Head of caudate nucleus (tissue), 42 donors: Measurements from ENCODE around the gene RPL9.
"Not testable (repeated sequence)": the region's sequence is repeated elsewhere in the genome, so short reads cannot be mapped to it uniquely, and the experiment has no call there.

Experiments
- DNase-seq, 42 donors: peaks; one replicate each; pipeline versions ENCODE4 v3.0.0 to v3.0.0-alpha.2; 2020 to 2021; ENCODE audit warnings: mixed read lengths in 7 of 42
- intact Hi-C: fragments of 100-400 bp; cut with DNase I; formaldehyde crosslinking; loops from one replicate; pipeline ENCODE4 v1.15.0; 2022

The RPL9 gene

DNA sequence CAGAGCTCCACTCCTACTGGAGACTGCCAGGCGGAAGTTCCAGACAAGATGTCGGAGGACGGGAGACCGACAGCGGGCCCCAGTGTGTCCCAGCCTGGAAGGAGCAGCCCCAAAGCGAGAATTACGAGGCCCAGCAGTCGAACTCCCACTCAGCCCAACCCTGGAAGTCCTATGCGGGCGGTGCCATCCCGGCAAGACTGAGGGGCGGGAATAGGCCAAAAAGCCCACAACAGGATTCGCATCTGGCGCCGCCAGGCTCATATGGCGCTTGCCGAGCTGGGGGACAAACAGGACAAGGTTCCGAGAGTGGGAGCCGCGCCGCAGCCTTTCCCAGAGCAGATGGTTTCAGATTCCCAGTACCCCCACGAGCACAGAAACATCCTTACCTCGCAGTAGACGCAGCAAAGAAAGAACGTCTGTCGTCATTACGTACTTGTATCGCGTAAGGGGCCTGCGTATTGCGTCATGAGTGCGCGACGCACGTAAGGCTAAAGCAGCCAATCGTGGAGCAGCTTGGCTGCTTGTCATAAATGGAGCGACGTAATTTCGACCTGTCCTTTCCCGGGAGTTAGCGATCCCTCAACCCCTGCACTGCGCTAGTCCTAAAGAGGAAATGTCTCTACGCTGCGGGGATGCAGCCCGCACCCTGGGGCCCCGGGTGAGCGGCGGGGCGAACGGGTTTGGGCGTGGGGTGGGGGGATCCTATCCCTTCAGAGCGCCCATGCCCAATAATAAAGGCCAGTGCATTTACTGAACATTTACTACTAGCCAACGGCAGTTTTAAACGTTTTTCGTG lies at the start of gene RPL9, which contains the start of gene LIAS:
RPL9 (minus strand) TSS at position 418 of the 796 bp plus-strand sequence. CDS start 483 bp downstream, outside the sequence.
LIAS (plus strand) TSS at position 552 of the 796 bp plus-strand sequence; CDS start at position 614, 62 bp downstream.
- intact Hi-C loops = loop anchor here (10.0 kb wide), 2 partner anchors 94 to 554 kb away; partner anchors contain the start of gene RFC1
- peak; percentile 76 to 97 (median 93) for DNase-seq

DNA sequence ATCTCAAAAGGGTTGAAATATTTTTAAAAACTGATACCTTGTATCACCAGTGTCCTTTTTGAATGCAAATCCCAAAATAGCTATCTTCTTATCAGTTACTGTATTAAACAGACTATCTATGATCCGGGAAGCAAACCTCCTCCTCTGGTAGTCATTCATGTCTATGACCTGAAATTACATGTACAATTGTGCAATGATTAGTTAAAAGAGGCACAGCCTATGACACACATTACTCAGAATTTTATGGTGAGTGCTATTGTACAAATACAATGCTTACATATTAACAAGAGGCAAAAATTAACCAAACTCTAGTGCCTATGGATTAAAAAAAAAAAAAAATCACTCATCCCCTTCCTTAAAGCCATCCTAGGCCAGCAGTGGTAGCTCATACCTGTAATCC lies 46.9 kb upstream of the RPL9 start:
- intact Hi-C loops = no loop called here
- DNase-seq = no peak

DNA sequence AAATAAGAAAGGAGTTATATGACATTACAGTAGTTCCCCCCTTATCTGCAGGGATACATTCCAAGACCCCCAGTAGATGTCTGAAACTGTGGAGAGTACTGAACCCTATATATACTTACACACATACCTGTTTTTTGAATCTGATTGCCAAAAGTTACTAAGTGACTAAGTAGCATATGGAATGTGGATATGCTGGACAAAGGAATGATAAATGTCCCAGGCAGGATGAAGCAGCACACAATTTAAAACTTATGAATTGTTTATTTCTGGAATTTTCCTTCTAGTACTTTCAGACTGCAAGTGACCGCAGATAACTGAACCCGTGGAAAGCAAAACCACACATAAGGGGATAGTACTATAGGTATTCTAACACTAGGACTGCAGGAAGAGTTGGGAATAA lies 45.8 kb upstream of the RPL9 start:
- DNase-seq = no peak
- intact Hi-C loops = no loop called here

DNA sequence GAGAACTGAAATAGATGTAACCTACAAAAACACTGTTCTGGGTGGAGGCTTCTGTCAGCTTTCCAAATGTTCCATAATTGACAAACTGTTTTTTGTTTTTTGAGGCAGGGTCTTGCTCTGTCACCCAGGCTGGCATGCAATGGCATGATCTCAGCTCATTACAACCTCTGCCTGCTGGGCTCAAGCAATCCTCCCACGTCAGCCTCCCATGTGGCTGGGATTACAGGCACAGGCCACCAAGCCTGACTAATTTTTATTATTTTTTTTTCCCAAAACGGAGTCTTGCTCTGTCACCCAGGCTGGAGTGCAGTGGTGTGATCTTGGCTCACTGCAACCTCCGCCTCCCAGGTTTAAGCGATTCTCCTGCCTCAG lies 43.9 kb upstream of the RPL9 start:
- intact Hi-C loops, DNase-seq: not testable (repeated sequence)

DNA sequence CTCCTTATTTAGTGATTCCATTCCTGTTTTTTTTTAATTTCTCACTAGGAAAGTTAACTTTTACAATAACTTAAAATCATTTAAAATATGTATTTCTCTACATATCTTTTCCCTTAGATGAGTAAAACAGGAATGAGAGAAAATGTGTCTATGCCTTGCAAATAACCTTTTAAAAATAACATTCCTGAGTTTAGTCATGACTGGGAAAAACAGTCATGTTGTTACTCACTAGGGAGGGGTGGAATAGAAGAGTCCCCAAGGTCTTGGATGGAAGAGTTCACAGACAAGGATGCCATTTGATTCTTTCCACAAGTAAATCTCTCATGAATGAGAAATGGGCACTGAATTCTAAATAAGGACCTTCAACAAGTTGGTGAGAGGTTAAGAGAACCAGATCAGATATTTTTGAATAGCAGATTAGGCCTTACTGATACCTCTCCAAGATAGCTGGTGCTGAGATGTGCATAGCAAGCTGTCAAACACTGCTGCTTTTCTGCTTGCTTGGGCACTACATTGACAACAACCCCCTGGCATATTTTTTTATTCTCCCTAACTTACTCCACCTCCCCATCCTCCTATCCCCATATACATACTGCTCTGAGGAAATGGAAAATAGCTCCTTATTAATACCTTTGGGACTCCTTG lies 43.4 kb upstream of the RPL9 start:
- no peak for DNase-seq
- intact Hi-C loops = no loop called here

DNA sequence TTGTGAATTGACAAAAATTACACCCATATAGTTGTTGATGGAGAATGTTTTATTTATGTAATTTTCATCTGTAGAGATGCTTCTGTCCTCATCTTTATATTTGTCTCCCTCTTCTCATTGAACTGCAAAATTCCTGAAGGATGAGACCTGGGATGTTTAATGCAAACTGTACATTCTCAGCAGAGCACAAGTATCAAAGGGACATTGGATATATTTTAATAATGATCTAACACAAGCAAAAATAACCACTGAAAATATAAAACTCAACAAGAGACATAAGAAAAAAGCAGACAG lies 40.0 kb upstream of the RPL9 start:
- DNase-seq = no peak
- intact Hi-C loops = no loop called here

DNA sequence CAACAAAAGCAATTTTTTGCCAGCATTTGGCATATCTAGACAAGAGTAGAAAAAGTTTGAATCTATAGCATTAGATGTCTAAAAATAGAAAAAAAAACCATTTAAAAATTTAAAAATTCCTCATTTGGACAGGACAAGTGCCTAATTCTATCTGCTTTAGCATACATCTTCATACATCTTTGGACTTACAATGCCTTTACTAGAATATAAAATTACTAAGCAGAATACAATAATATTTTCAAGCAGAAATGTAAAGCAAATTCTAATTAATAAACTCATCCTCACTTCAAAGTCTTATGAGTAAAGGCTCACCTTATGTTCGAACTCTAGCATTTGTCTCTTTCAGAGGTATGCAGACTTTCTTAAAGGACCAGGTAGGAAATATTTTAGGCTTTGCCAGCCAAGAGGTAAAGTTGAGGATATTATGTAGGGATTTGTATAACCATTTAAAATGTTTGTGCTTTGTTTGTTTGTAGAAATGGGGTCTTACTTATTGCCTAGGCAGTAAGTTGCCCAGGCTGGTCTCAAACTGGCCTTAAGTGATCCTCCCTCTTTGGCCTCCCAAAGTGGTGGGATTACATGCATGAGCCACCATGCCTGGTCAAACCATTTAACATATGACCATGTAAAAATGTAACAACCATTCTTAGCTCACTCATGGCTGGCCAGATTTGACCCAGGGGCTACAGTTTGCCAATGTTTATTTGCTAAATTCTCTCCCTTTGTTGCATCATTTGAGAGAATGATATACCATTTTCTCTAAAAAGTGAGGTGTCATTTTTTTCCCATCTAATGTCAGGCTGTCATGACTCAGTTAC lies 39.4 kb upstream of the RPL9 start:
- peak in 1 of 42 donors; percentile 9 for DNase-seq
- intact Hi-C loops = no loop called here

DNA sequence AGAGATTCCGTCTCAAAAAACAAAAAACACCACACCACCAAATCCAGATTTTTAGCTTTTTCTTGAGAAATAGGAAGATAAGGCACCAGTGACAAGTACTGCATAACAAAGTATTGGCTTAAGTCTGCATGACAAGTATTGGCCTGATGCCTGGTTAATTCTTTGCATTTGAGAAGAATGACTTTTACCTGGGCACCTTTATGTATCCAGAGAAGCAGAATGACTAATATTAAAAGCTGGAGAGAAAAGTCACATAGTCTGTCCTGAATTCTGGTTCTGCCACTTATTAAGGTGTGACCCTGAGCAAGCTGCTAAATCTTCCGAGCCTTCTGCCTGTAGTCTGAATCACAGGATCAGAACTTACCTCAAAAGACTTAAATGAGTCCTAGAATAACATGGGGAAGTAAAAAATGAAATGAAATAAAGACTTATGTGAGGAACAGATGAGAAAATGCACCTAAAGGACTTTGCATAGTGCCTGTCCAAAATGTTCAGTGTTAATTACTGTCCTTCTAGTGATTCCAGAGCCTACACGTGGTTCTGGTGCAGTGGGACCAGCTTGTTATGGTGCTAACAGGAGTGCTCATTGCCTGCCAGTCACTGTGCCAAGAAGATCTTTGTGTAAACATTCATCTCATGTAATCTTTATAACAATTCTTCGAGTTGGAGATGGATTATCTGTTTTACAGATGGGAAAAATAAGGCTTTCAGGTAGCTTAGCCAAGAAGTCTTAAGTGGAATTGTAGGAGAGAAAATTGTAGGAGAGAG lies 36.9 kb upstream of the RPL9 start:
- DNase-seq = no peak
- intact Hi-C loops = no loop called here

DNA sequence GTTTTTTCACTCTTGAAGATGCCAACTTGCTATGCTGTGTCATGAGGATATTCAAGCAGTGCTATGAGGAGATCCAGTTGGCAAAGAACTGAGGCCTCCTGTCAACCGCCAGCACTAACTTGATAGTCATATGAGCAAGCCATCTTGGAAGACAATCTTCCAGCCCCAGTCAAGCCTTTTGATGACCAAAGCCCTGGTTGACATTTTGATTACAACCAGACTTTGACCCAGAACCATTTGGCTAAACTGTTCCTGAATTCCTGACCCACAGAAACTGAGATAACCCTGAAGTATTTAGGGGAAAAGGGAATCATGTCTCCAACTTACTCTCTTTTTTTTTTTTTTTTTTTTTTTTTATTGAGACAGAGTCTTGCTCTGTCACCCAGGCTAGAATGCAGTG lies 35.6 kb upstream of the RPL9 start:
- intact Hi-C loops = no loop called here

DNA sequence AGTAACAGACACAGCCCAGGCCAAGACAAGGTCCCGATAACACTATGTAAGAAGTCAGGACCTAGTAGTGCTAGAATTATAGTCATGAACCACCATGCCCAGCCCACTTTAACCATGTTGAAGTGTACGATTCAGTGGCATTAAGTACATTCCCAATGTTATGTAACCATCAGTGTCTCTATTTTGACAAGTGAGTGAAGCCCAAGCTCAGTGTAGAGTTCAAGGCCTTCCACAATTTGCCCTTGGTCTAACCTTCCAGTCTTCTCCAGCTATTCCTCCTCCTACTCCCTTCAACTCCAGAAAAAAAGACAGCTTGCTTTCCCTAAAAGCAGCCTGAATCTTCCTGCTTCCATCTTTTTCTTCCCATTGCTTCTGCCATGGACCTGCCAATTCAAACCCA lies 31.6 kb upstream of the RPL9 start:
- intact Hi-C loops = no loop called here
- no peak for DNase-seq

More for the DNA sequence above, 35.6 kb upstream of the RPL9 start:
- DNase-seq = no peak

DNA sequence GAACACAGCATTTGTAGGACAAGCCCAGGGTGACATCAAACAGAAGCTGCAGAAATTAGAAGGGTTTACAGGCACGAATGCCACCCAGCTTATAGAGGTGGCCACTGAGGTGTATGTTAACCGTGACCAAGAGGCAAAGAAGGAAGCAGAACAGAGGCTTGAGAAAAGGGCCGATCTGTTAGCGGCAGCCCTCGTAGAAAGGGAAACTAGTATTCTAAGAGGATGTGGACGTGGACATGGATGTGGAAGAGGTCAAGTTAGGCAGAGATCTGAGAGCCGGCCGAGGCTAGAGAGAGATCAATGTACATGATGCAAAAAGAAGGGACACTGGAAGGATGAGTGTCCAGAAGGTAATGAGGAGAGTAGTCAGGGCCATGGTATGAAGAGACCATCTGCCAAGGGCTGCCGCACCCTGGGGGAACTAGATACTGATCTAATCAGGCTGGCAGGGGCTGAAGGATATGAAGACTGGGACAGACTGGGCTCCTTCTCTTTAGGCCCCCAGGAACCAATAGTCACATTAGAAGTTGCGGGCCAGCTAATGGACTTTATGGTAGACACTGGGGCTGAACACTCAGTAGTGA lies 27.6 kb upstream of the RPL9 start:
- intact Hi-C loops = no loop called here
- no peak for DNase-seq

DNA sequence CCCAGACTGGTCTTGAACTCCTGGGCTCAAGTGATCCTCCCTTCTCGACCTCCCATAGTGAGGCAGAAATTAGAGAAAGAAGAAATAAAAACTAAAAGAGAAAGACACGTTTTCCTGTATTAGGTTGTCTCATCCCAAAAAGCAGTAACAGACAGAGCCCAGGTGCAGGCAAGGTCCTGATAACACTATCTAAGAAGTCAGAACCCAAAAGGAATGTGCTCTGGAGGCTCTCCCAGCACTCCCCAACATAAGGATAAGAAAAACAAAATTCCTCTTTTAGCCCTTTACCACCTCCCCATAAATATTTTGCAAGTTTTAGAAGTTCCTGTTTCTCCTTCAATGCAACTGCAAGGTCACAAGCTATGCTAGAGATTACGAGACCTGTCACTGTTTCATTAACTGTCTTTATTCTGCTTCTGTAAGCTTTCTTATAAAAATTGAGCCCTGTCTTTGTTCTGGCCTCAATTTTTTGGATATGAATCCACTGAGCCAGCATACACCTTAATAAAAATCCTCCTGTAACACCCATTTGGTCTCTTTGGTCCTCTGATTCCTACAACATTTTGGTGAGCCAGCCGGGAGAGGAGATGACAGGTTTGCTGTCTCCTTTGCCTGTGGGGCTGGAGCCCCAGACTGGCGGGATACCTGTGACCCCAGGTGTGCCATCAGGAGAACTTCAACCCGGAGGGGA lies 26.0 kb upstream of the RPL9 start:
- DNase-seq = no peak
- intact Hi-C loops = no loop called here

DNA sequence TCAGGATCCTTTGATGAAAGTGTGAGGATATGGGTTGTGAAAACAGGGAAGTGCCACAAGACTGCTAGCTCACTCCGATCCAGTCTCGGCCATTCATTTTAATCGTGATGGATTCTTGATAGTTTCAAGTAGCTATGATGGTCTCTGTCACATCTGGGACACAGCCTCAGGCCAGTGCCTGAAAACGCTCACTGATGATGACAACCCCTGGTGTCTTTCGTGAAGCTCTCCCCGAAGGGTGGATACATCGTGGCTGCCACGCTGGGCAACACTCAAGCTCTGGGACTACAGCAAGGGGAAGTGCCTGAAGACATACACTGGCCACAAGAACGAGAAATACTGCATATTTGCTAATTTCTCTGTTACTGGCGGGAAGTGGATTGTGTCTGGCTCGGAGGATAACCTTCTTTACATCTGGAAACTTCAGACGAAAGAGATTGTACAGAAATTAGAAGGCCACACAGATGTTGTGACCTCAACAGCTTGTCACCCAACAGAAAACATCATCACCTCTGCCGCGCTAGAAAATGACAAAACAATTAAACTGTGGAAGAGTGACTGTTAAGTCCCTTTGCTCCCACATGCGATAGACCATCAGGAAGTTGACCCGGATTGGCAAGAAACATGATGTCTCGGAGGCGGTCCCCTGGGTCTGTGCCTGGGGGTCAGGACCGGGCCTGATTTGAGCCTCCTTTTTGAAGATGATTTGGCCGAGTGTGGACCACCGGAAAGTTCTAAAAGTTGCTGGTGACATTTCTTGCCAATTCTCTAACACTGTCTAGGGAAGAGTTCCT lies 22.4 kb upstream of the RPL9 start:
- DNase-seq = no peak
- intact Hi-C loops = no loop called here

DNA sequence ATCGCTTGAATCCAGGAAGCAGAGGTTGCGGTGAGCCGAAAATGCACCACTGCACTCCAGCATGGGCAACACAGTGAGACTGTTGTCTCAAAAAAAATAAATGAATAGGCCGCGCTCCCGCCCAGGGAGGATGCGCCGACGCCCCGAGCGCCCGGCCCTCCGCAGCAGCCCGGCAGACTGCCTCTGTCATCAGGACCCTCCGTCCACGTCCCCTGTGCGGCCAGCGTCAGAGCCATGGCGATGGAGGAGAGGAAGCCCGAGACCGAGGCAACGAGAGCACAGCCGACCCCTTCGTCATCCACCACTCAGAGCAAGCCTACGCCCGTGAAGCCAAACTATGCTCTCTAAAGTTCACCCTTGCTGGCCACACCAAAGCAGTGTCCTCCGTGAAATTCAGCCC lies 21.5 kb upstream of the RPL9 start:
- no peak for DNase-seq
- intact Hi-C loops = no loop called here

DNA sequence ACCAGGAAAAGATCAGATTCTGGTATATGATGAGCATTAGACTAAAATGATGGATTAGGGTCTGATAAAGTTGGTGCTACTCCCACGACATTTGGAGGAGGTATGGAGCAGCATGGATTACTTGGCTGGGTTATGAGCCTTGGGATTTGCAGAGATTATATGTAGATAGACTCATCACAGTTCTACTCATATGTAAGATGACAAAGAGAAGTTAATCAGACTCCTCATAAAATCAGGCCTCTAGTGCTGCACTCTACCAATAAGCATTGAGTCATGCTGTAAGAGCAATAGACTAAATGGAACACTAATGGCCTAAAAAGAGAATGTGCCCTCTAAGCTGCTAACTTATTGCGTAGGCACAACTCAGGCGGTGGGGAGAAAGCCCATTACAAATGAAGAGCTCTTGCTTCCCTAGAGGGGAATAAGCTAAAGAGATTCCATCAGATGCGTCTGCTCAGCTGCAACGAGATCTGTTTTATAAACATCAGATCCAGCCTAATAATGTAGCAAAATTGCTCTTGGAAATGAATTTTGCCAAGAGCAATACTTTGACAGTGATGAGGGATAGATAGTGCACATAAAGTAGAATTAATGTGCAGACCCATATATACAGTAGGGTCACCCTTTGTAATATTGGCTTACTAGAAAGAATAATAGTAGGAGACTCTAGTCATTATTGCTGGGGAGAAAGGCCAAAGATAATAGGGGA lies 17.6 kb upstream of the RPL9 start:
- intact Hi-C loops = no loop called here

DNA sequence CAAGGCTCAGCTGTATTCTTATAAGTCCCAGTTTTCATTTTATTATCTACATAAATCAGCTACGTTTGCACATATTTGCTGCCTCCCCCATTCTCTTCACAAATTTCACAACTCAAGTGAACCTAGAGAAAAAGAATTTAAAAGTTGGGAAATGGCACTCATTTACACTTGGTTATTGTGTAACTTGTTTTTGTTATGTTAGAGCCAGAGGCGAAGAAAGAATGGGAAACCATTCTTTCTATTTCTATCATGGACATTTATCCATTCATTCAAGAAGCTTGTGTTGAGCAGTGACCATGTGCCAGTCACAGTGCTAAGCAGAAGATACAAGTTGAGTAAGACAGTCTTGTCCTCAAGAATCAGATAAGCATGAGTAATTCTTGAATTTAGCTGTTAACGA lies 13.7 kb upstream of the RPL9 start:
- intact Hi-C loops = loop anchor here (5.0 kb wide), 1 partner anchor 505 kb away; the partner anchor contains the start of gene PDS5A
- no peak for DNase-seq

More for the DNA sequence above, 17.6 kb upstream of the RPL9 start:
- DNase-seq = peak in 1 of 42 donors; percentile 18

DNA sequence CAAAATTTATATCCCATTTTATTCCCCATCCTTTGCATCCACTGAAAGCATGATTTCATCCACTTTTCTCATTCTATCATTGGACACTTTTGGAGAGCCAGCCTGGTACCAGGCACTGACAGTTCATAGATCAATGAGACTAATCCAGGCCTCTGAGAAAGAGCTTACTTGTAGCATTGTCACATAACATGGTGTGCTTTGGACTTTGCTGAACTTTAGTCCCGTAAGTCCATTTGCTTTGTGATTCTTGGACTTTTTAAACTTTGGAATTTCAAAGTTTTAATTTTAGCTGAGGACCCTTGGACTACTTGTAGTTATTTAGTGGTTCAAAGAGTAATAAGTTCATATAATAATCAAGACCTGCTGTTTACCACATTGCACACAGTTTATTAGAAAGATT lies 11.7 kb upstream of the RPL9 start:
- intact Hi-C loops = loop anchor here (5.0 kb wide), 1 partner anchor 507 kb away; the partner anchor contains the start of gene PDS5A
- no peak for DNase-seq
